Measurements from ENCODE around the gene EGFL6. TPM values are rescaled to one million over a fixed set of nuclear protein-coding genes. Genes with fewer than 3 reads are reported as not detected.
A peak's percentile ranks its signal among the peaks of the same experiment; 100 is the strongest.

EGFL6 gene
- total and polyA plus RNA-seq, 2 experiments from 2014 or later = 116 to 131 TPM

- Histone ChIP-seq H3K4me2 (no peak overlapping the region), H3K27ac (no peak overlapping the region), H3K4me3 (no peak overlapping the region), H2AFZ (no peak overlapping the region), H3K9me3 (ENCODE audit: low read depth) (no peaks in the 10 kb centered on the region), H3K79me2 (no peaks in the 10 kb centered on the region), H4K20me1 (ENCODE audit: insufficient read depth, poor library complexity, severe bottlenecking) (no peaks in the 10 kb centered on the region), H3K27me3 (no peaks in the 10 kb centered on the region), H3K36me3 (replicated peaks; ENCODE audit: insufficient read depth, low read depth) (no peaks in the 10 kb centered on the region), H3K4me1 (ENCODE audit: insufficient read depth) (no peaks in the 10 kb centered on the region), H3K9me2 (replicated peaks; ENCODE audit: insufficient read depth) (no peaks in the 10 kb centered on the region)
- TF ChIP-seq EZH2phosphoT487 (IDR thresholded peaks at IDR 0.05; ENCODE audit: low read depth, severe bottlenecking, unreplicated experiment) = no peak
- no peak for TF ChIP-seq EZH2 (IDR thresholded peaks at IDR 0.05; ENCODE audit: borderline replicate concordance)
- no peak for TF ChIP-seq CTCF (IDR thresholded peaks at IDR 0.05; ENCODE audit: poor library complexity)
- no peak for DNase-seq (ENCODE audit: low spot score)
- WGBS (ENCODE audit: low lambda C conversion rate, missing lambda C conversion rate) = 89% methylated on average over 4 of the region's 4 CpGs
Observed at GRCh38 chrX:13579661-13580060, 10.3 kb downstream of the EGFL6 start.

GRCh38 chrX:13581554-13581953 is 12.2 kb downstream of the EGFL6 start:
- H3K4me1 ChIP-seq (ENCODE audit: insufficient read depth) = no peaks in the 10 kb centered on the region
- DNase-seq (ENCODE audit: low spot score) = no peak
- WGBS (ENCODE audit: low lambda C conversion rate, missing lambda C conversion rate) = 55% methylated on average over 4 of the region's 4 CpGs
- no peak overlapping the region for H3K4me2 ChIP-seq
- H3K4me3 ChIP-seq = no peak overlapping the region
- H3K27ac ChIP-seq = no peak overlapping the region
- no peaks in the 10 kb centered on the region for H3K9me2 ChIP-seq (replicated peaks; ENCODE audit: insufficient read depth)
- H3K27me3 ChIP-seq = no peaks in the 10 kb centered on the region
- TF ChIP-seq EZH2phosphoT487 (IDR thresholded peaks at IDR 0.05; ENCODE audit: low read depth, severe bottlenecking, unreplicated experiment) (no peak), CTCF (IDR thresholded peaks at IDR 0.05; ENCODE audit: poor library complexity) (no peak), EZH2 (IDR thresholded peaks at IDR 0.05; ENCODE audit: borderline replicate concordance) (no peak)
- no peaks in the 10 kb centered on the region for H3K9me3 ChIP-seq (ENCODE audit: low read depth)
- H2AFZ ChIP-seq = no peak overlapping the region
- H3K36me3 ChIP-seq (replicated peaks; ENCODE audit: insufficient read depth, low read depth) = no peaks in the 10 kb centered on the region
- no peaks in the 10 kb centered on the region for H4K20me1 ChIP-seq (ENCODE audit: insufficient read depth, poor library complexity, severe bottlenecking)
- no peaks in the 10 kb centered on the region for H3K79me2 ChIP-seq

DNA sequence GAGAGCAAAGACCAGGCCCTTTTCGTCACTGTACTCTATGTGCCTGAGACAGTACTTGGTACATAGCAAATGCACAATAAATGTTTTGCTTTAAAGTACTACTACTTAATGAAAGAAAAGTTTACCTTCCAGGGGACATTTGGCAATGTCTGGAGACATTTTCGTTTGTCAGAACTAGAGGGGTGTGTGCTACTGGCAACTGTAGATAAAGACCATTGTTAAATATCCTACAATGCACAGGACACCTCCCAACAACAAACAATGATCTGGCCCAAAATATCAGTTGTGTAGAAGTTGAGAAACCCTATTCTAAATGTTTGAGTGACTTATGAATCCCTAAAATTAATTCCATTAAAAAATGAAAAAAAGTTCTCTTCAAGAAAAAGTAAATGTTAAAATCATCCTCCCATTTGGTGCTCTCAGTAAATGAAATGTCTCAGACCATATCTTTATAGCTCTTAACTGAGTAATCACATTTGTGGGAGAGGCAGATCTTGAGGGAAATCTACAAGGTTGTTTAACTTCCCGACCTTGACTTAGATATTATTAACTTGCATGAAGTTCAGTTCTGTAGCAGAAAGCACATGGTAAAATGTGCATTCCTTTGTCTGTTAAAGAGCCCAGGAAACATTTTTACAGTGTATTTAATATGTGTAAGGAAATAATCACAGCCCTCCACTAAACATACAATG is 18.5 kb downstream of the EGFL6 start:
- Histone ChIP-seq H3K4me1 (ENCODE audit: insufficient read depth) (peaks cover 3% of the 10 kb centered on the region), H3K27me3 (no peaks in the 10 kb centered on the region), H3K9me2 (replicated peaks; ENCODE audit: insufficient read depth) (no peaks in the 10 kb centered on the region), H3K27ac (peak overlapping the region; percentile 53), H3K9me3 (ENCODE audit: low read depth) (no peaks in the 10 kb centered on the region), H3K4me2 (no peak overlapping the region), H3K4me3 (no peak overlapping the region), H3K36me3 (replicated peaks; ENCODE audit: insufficient read depth, low read depth) (no peaks in the 10 kb centered on the region), H2AFZ (no peak overlapping the region), H4K20me1 (ENCODE audit: insufficient read depth, poor library complexity, severe bottlenecking) (no peaks in the 10 kb centered on the region), H3K79me2 (no peaks in the 10 kb centered on the region)
- TF ChIP-seq CTCF (IDR thresholded peaks at IDR 0.05; ENCODE audit: poor library complexity) = no peak
- TF ChIP-seq EZH2 (IDR thresholded peaks at IDR 0.05; ENCODE audit: borderline replicate concordance) = no peak
- TF ChIP-seq EZH2phosphoT487 (IDR thresholded peaks at IDR 0.05; ENCODE audit: low read depth, severe bottlenecking, unreplicated experiment) = no peak
- WGBS (ENCODE audit: low lambda C conversion rate, missing lambda C conversion rate) = 52% methylated on average over 3 of the region's 3 CpGs
- no peak for DNase-seq (ENCODE audit: low spot score)

Data from hepatocyte (in vitro differentiated cells).